HEK293 (cell line): Measurements from ENCODE around the gene SIPA1.

Experiments
- CTCF ChIA-PET: fragments of 350-600 bp; formaldehyde crosslinking; extraction: SDS; loops from one replicate; lab custom pipeline; 2021; ENCODE audit warnings: antibody characterized with exemption; lab: Yijun Ruan, JAX
- POLR2A ChIA-PET: fragments of 300-600 bp; formaldehyde crosslinking; extraction: SDS; loops from one replicate; lab custom pipeline; 2020; ENCODE audit warnings: antibody characterized with exemption, inconsistent platforms; lab: Yijun Ruan, JAX
- H3K27ac ChIP-seq: fragments of 200-500 bp; sonication (Bioruptor generic); 2 replicates; pipeline ENCODE4 v1.5.1; 2014; ENCODE audit warnings: low read depth, low read length, control low read depth, inconsistent platforms; ENCODE audit errors: extremely low read depth
- H3K36me3 ChIP-seq, 2 experiments: fragments of 200-500 bp in 1 of 2; sonication (Bioruptor generic) in 1 of 2; 1 replicate in 1 of 2; 2 replicates in 1 of 2; pipeline ENCODE4 v1.5.1; 2014 to 2017; ENCODE audit warnings: inconsistent platforms in 2 of 2, low read length in 2 of 2; ENCODE audit not compliant: control insufficient read depth in 2 of 2, insufficient read depth in 1 of 2
- H3K4me1 ChIP-seq: fragments of 200-500 bp; sonication (Bioruptor generic); 2 replicates; pipeline ENCODE4 v1.5.1; 2014; ENCODE audit warnings: mild to moderate bottlenecking, low read length, inconsistent platforms; ENCODE audit not compliant: control insufficient read depth, insufficient read depth
- H3K4me3 ChIP-seq: 2 replicates; pipeline ENCODE4 v1.5.1; 2011; ENCODE audit warnings: low read depth, mild to moderate bottlenecking, control low read depth, low read length, moderate library complexity
- H3K9me3 ChIP-seq: fragments of 200-500 bp; sonication (Bioruptor generic); 2 replicates; pipeline ENCODE4 v1.5.1; 2014; ENCODE audit warnings: low read depth, low read length, inconsistent platforms; ENCODE audit not compliant: control insufficient read depth, insufficient read depth
- BCL11A ChIP-seq: fragments of 450-650 bp; formaldehyde crosslinking; IDR thresholded peaks from 2 replicates; pipeline ENCODE4 v1.5.1; 2016; ENCODE audit warnings: low read depth, missing biosample characterization, missing genetic modification characterization
- IKZF3 ChIP-seq: fragments of 450-650 bp; IDR thresholded peaks from 2 replicates; pipeline ENCODE4 v1.5.0; 2018; ENCODE audit warnings: missing biosample characterization, mild to moderate bottlenecking, missing genetic modification characterization, moderate library complexity
- OVOL3 ChIP-seq: fragments of 450-650 bp; formaldehyde crosslinking; IDR thresholded peaks from 2 replicates; pipeline ENCODE4 v1.5.1; 2016; ENCODE audit warnings: missing biosample characterization, missing genetic modification characterization
- SCRT2 ChIP-seq: fragments of 450-650 bp; formaldehyde crosslinking; IDR thresholded peaks from 2 replicates; pipeline ENCODE4 v1.5.1; 2016; ENCODE audit warnings: missing biosample characterization, missing genetic modification characterization
- SP7 ChIP-seq: fragments of 450-650 bp; formaldehyde crosslinking; IDR thresholded peaks from 2 replicates; pipeline ENCODE4 v1.5.1; 2016; ENCODE audit warnings: missing biosample characterization, missing genetic modification characterization
- ZBTB21 ChIP-seq: fragments of 450-650 bp; formaldehyde crosslinking; IDR thresholded peaks from 2 replicates; pipeline ENCODE4 v1.5.1; 2017; ENCODE audit warnings: missing biosample characterization, missing genetic modification characterization
- ZBTB48 ChIP-seq: fragments of 450-650 bp; formaldehyde crosslinking; IDR thresholded peaks from 2 replicates; pipeline ENCODE4 v1.5.1; 2016; ENCODE audit warnings: missing biosample characterization, missing genetic modification characterization
- ZBTB7A ChIP-seq: fragments of 450-650 bp; formaldehyde crosslinking; IDR thresholded peaks from 2 replicates; pipeline ENCODE4 v1.5.1; 2016; ENCODE audit warnings: low read depth, missing biosample characterization, missing genetic modification characterization
- ZIC2 ChIP-seq: fragments of 450-650 bp; formaldehyde crosslinking; IDR thresholded peaks from 2 replicates; pipeline ENCODE4 v1.5.1; 2016; ENCODE audit warnings: missing biosample characterization, missing genetic modification characterization
- ZNF112 ChIP-seq: fragments of 450-650 bp; formaldehyde crosslinking; IDR thresholded peaks from 2 replicates; pipeline ENCODE4 v1.5.0; 2017; ENCODE audit warnings: missing biosample characterization, missing genetic modification characterization
- ZNF133 ChIP-seq: fragments of 450-650 bp; formaldehyde crosslinking; IDR thresholded peaks from 2 replicates; pipeline ENCODE4 v1.5.1; 2016; ENCODE audit warnings: missing biosample characterization, missing genetic modification characterization
- ZNF174 ChIP-seq: fragments of 450-650 bp; formaldehyde crosslinking; IDR thresholded peaks from 2 replicates; pipeline ENCODE4 v1.5.0; 2017; ENCODE audit warnings: missing biosample characterization, mild to moderate bottlenecking, missing genetic modification characterization
- ZNF184 ChIP-seq: fragments of 450-650 bp; IDR thresholded peaks from 2 replicates; pipeline ENCODE4 v1.5.1; 2018; ENCODE audit warnings: missing biosample characterization, mild to moderate bottlenecking, missing genetic modification characterization
- ZNF292 ChIP-seq: fragments of 450-650 bp; formaldehyde crosslinking; IDR thresholded peaks from 2 replicates; pipeline ENCODE4 v1.5.1; 2016; ENCODE audit warnings: low read depth, missing biosample characterization, missing genetic modification characterization, borderline replicate concordance
- ZNF341 ChIP-seq: fragments of 450-650 bp; formaldehyde crosslinking; IDR thresholded peaks from 2 replicates; pipeline ENCODE4; 2016; ENCODE audit warnings: low read depth, missing biosample characterization, missing genetic modification characterization
- ZNF391 ChIP-seq: fragments of 450-650 bp; formaldehyde crosslinking; IDR thresholded peaks from 2 replicates; pipeline ENCODE4 v1.5.1; 2016; ENCODE audit warnings: low read depth, missing biosample characterization, missing genetic modification characterization, borderline replicate concordance
- ZNF529 ChIP-seq: fragments of 450-650 bp; formaldehyde crosslinking; IDR thresholded peaks from 2 replicates; pipeline ENCODE4 v1.5.1; 2017; ENCODE audit warnings: missing genetic modification characterization, missing biosample characterization; ENCODE audit not compliant: insufficient replicate concordance
- ZNF558 ChIP-seq: fragments of 450-650 bp; formaldehyde crosslinking; IDR thresholded peaks from 2 replicates; pipeline ENCODE4 v1.5.1; 2016; ENCODE audit warnings: missing biosample characterization, missing genetic modification characterization
- ZNF600 ChIP-seq: fragments of 450-650 bp; formaldehyde crosslinking; IDR thresholded peaks from 2 replicates; pipeline ENCODE4 v1.5.1; 2016; ENCODE audit warnings: missing biosample characterization, missing genetic modification characterization
- ZNF623 ChIP-seq: fragments of 450-650 bp; formaldehyde crosslinking; IDR thresholded peaks from 2 replicates; pipeline ENCODE4 v1.5.1; 2016; ENCODE audit warnings: missing biosample characterization, missing genetic modification characterization
- ZNF629 ChIP-seq: fragments of 450-650 bp; formaldehyde crosslinking; IDR thresholded peaks from 2 replicates; pipeline ENCODE4 v1.5.1; 2017; ENCODE audit warnings: missing biosample characterization, missing genetic modification characterization
- ZNF747 ChIP-seq: fragments of 450-650 bp; formaldehyde crosslinking; IDR thresholded peaks from 2 replicates; pipeline ENCODE4 v1.5.1; 2016; ENCODE audit warnings: missing biosample characterization, missing genetic modification characterization
- ZSCAN16 ChIP-seq: fragments of 450-650 bp; formaldehyde crosslinking; IDR thresholded peaks from 2 replicates; pipeline ENCODE4 v1.5.1; 2016; ENCODE audit warnings: missing biosample characterization, missing genetic modification characterization
- TF ChIP-seq, protein P1 (sequence below): fragments of 450-650 bp; formaldehyde crosslinking; IDR thresholded peaks from 2 replicates; pipeline ENCODE4 v1.5.1; 2016; ENCODE audit warnings: missing biosample characterization, missing genetic modification characterization
- TF ChIP-seq, protein P2 (sequence below): fragments of 450-650 bp; formaldehyde crosslinking; IDR thresholded peaks from 2 replicates; pipeline ENCODE4 v1.5.1; 2016; ENCODE audit warnings: missing biosample characterization, missing genetic modification characterization
- TF ChIP-seq, protein P3 (sequence below): fragments of 450-650 bp; formaldehyde crosslinking; IDR thresholded peaks from 2 replicates; pipeline ENCODE4 v1.5.1; 2017; ENCODE audit warnings: missing biosample characterization, missing genetic modification characterization

The SIPA1 gene

DNA sequence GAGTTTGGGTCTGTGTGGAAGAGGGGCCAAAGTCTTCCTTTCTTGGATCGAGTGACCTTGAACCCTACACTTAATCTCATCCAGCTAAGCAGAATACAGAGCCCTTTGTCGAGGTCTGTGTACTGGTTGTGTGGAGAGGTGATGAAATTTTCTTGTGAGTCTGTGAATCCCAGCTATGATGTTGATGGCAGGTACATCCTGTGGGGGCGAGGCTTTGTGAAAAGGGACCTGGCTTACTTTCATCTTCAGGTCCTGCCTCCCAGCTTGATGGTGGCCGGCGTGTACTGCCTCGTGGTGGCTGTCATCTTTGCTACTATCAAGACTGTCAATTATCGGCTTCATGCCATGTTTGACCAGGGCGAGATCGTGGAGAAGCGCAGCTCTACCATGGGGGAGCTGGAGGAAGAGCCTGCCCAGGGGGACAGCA lies 21.3 kb upstream of the SIPA1 start:
- Histone ChIP-seq H3K27ac (peak overlapping the region; percentile 79), H3K4me3 (peak overlapping the region; percentile 91), H3K9me3 (no peaks in the 10 kb centered on the region), H3K36me3 (peaks cover 0 to 65% of the 10 kb centered on the region in 2 experiments; a peak in 1 of 3 replicates), H3K4me1 (no peaks in the 10 kb centered on the region)
- CTCF ChIA-PET = interaction anchor here (0.9 to 1.3 kb wide), 2 partner anchors 33 to 243 kb away, joined by 3 to 4 read pairs; partner anchors contain the start of gene MUS81
- POLR2A ChIA-PET = interaction anchor here (0.6 kb wide), 1 partner anchor 20 kb away, joined by 6 read pairs; no protein-coding TSS in a partner anchor
- TF ChIP-seq SCRT2 (tag by site-specific recombination) (0 out of 2 replicates have a peak, but pooled peaks have one; percentile 26), OVOL3 (tag by site-specific recombination) (no peak), ZNF529 (tag by site-specific recombination) (peak; percentile 96), ZNF341 (tag by site-specific recombination) (peak; percentile 42; the same call in 1 of the 2 replicates), ZNF391 (tag by site-specific recombination) (no peak)

DNA sequence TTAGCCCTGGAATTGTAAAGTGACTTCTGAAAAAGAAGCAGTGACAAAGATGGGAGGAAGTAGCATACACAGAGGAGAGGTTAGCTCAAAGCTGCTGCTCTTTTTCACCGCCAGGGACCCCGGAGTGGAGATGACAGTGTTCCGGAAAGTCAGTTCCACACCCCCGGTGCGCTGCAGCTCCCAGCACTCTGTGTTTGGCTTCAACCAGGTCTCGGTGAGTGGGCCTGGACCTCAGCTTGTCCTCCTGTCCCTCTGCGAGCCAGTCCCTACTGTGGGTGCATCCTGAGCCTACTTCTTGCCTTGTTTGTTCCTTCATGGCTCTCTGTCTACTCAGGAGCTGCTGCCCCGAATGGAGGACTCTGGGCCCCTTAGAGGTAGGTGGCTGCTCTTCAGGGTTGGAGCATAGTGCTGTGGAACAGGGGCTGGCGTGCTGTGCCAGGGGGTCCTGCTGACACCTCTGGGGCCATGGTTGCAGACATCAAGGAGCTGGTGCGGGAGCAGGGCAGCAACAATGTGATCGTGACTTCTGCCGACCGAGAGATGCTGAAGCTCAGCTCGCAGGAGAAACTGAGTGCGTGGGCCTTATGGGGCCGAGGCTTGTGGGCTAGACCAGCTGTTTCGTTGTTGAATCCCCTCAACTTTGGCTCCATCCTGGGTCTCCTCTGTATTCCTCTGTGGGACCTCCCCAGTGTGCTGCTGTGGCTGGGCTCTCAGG lies 20.6 kb upstream of the SIPA1 start:
- Histone ChIP-seq H3K4me1 (no peaks in the 10 kb centered on the region), H3K27ac (no peak overlapping the region), H3K4me3 (no peak overlapping the region), H3K9me3 (no peaks in the 10 kb centered on the region), H3K36me3 (peaks cover 0 to 66% of the 10 kb centered on the region in 2 experiments; a peak in 1 of 3 replicates)
- ChIA-PET CTCF (interaction anchor here (0.9 to 1.3 kb wide), 2 partner anchors 32 to 242 kb away, joined by 3 to 4 read pairs; partner anchors contain the start of gene MUS81), POLR2A (interaction anchor here (0.6 to 1.4 kb wide), 2 partner anchors 16 to 21 kb away, joined by 3 to 6 read pairs; no protein-coding TSS in a partner anchor)
- TF ChIP-seq ZNF184 (tag by site-specific recombination) (no peak), ZBTB21 (tag by site-specific recombination) (no peak), ZNF558 (tag by site-specific recombination) (no peak), ZNF174 (tag by site-specific recombination) (no peak), ZNF623 (no peak), SCRT2 (tag by site-specific recombination) (no peak), ZBTB7A (tag by site-specific recombination) (no peak), ZNF747 (no peak), ZNF292 (no peak), ZNF112 (tag by site-specific recombination) (no peak), IKZF3 (tag by site-specific recombination) (no peak), BCL11A (tag by site-specific recombination) (no peak), ZIC2 (tag by site-specific recombination) (no peak), ZNF629 (tag by site-specific recombination) (no peak)

DNA sequence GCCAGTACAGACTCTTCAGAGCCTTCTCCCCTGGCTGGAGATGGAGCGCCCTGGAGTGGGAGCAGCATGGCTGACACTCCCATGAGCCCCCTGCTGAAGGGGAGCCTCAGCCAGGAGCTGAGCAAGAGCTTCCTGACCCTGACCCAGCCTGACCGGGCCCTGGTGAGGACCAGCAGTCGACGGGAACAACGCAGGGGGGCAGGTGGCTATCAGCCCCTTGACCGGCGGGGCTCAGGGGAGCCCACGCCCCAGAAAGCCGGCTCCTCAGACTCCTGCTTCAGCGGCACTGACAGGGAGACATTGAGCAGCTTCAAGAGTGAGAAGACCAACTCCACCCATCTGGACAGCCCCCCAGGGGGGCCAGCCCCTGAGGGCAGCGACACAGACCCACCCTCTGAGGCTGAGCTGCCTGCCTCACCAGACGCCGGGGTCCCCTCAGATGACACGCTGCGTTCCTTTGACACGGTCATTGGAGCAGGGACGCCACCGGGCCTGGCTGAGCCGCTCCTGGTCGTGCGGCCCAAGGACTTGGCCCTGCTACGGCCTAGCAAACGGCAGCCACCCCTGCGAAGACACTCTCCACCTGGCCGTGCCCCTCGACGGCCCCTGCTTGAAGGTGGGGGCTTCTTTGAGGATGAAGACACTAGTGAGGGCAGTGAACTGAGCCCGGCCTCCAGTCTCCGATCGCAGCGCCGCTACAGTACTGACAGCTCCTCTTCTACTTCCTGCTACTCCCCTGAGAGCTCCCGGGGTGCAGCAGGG lies 19.7 kb upstream of the SIPA1 start:
- H3K4me3 ChIP-seq = no peak overlapping the region
- ChIA-PET POLR2A (interaction anchor here (0.9 to 1.5 kb wide), 3 partner anchors 14 to 36 kb away, joined by 3 read pairs; no protein-coding TSS in a partner anchor), CTCF (interaction anchor here (0.5 kb wide), 1 partner anchor 243 kb away, joined by 4 read pairs; no protein-coding TSS in a partner anchor)
- H3K36me3 ChIP-seq = peaks cover 0 to 62% of the 10 kb centered on the region in 2 experiments; a peak in 1 of 3 replicates
- H3K9me3 ChIP-seq = no peaks in the 10 kb centered on the region
- H3K4me1 ChIP-seq = no peaks in the 10 kb centered on the region
- H3K27ac ChIP-seq = no peak overlapping the region
- TF ChIP-seq ZBTB48 (tag by site-specific recombination) (no peak), SP7 (tag by site-specific recombination) (no peak), ZNF600 (tag by site-specific recombination) (no peak), ZSCAN16 (tag by site-specific recombination) (no peak), ZNF133 (tag by site-specific recombination) (no peak)
- TF ChIP-seq, protein P1, sequence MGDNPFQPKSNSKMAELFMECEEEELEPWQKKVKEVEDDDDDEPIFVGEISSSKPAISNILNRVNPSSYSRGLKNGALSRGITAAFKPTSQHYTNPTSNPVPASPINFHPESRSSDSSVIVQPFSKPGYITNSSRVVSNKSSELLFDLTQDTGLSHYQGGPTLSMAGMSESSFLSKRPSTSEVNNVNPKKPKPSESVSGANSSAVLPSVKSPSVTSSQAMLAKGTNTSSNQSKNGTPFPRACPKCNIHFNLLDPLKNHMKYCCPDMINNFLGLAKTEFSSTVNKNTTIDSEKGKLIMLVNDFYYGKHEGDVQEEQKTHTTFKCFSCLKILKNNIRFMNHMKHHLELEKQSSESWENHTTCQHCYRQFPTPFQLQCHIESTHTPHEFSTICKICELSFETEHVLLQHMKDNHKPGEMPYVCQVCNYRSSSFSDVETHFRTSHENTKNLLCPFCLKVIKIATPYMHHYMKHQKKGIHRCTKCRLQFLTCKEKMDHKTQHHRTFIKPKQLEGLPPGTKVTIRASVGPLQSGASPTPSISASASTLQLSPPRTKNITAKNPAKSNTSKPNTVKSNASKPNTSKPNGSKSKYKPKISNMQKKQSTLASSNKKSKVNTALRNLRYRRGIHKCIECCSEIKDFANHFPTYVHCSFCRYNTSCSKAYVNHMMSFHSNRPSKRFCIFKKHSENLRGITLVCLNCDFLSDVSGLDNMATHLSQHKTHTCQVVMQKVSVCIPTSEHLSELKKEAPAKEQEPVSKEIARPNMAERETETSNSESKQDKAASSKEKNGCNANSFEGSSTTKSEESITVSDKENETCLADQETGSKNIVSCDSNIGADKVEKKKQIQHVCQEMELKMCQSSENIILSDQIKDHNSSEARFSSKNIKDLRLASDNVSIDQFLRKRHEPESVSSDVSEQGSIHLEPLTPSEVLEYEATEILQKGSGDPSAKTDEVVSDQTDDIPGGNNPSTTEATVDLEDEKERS (tag by site-specific recombination) = no peak
- TF ChIP-seq, protein P2, sequence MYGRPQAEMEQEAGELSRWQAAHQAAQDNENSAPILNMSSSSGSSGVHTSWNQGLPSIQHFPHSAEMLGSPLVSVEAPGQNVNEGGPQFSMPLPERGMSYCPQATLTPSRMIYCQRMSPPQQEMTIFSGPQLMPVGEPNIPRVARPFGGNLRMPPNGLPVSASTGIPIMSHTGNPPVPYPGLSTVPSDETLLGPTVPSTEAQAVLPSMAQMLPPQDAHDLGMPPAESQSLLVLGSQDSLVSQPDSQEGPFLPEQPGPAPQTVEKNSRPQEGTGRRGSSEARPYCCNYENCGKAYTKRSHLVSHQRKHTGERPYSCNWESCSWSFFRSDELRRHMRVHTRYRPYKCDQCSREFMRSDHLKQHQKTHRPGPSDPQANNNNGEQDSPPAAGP = no peak
- TF ChIP-seq, protein P3, sequence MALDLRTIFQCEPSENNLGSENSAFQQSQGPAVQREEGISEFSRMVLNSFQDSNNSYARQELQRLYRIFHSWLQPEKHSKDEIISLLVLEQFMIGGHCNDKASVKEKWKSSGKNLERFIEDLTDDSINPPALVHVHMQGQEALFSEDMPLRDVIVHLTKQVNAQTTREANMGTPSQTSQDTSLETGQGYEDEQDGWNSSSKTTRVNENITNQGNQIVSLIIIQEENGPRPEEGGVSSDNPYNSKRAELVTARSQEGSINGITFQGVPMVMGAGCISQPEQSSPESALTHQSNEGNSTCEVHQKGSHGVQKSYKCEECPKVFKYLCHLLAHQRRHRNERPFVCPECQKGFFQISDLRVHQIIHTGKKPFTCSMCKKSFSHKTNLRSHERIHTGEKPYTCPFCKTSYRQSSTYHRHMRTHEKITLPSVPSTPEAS (tag by site-specific recombination) = no peak
